Measurements from ENCODE around the gene TRAF2.
"Not testable (repeated sequence)": the region's sequence is repeated elsewhere in the genome, so short reads cannot be mapped to it uniquely, and the experiment has no call there.

The TRAF2 gene

DNA sequence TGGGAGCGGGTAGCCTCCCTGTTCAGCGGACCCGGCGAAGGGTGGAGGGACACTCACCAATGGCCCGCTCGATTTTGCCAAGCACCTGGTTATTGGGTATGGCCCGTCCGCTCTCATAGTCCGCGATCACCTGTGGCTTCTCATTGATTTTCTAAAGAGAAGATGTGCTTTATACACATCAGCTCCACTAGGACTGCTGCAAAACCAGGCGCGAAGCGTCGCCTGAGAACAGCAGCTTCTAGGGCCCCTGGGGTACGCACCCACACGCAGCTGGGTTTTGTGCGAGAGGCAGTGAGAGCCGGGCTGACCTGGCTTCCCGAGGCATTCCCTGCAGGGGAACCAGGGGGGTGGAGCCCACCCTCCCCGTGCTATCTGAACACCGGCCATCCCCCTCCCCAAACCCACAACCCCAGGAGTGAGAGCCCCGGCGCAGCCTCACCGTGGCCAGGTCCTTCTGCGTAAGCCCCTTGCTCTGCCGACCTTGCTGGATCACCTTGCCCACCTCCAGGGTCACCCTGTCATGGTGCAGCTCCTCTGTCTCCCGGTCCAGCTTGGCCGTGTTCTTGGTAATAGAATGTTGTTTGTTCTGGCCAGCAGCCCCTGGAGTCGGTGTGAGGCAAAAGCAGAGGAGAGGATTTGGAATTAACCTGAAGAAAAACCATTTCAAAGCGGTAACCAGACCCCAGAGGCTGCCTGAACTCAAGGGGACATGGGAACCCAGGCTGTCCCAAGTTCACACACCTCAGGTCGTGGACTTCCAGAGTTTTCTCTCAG lies 23.3 kb upstream of the TRAF2 start:
- TF ChIP-seq, protein P1, sequence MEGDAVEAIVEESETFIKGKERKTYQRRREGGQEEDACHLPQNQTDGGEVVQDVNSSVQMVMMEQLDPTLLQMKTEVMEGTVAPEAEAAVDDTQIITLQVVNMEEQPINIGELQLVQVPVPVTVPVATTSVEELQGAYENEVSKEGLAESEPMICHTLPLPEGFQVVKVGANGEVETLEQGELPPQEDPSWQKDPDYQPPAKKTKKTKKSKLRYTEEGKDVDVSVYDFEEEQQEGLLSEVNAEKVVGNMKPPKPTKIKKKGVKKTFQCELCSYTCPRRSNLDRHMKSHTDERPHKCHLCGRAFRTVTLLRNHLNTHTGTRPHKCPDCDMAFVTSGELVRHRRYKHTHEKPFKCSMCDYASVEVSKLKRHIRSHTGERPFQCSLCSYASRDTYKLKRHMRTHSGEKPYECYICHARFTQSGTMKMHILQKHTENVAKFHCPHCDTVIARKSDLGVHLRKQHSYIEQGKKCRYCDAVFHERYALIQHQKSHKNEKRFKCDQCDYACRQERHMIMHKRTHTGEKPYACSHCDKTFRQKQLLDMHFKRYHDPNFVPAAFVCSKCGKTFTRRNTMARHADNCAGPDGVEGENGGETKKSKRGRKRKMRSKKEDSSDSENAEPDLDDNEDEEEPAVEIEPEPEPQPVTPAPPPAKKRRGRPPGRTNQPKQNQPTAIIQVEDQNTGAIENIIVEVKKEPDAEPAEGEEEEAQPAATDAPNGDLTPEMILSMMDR (conservative IDR thresholded peaks at IDR 0.05; ENCODE audit: control insufficient read depth, insufficient read depth, low read depth, low read length), result no peak
- no peak overlapping the region for H3K4me3 ChIP-seq (ENCODE audit: control insufficient read depth, low read depth, low read length)
- no peak for DNase-seq (ENCODE audit: low read depth)

DNA sequence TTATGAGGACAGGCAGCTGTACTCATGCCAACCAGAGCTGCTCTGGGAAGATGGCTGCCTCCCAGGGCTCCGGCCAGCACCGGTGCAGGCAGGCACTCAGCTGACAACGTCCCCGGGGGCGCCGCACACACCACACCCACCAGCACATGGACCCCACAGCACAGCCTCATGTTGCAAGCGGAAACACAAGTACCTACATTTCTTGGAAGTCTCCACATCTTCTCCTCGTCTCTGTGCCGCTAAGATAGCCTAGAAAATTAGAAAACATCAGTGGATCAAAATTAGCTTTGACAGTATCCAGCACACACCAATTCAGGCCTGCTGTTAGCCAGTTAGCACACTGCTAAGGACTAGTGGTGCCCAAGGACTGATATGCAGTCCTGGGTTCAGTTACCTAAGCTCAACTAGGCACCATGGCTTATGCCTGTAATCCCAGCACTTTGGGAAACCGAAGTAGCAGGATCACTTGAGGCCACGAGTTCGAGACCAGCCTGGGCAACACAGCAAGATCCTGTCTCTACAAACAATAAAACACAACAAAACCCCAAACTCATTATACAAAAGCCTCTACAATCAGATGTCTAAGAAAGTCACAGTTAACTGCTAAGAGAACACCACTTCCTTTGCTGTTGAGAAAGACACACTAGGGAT lies 22.6 kb upstream of the TRAF2 start:
- TF ChIP-seq, protein P1 (conservative IDR thresholded peaks at IDR 0.05; ENCODE audit: control insufficient read depth, insufficient read depth, low read depth, low read length), result no peak
- DNase-seq (ENCODE audit: low read depth), result no peak
- H3K4me3 ChIP-seq (ENCODE audit: control insufficient read depth, low read depth, low read length), result no peak overlapping the region

DNA sequence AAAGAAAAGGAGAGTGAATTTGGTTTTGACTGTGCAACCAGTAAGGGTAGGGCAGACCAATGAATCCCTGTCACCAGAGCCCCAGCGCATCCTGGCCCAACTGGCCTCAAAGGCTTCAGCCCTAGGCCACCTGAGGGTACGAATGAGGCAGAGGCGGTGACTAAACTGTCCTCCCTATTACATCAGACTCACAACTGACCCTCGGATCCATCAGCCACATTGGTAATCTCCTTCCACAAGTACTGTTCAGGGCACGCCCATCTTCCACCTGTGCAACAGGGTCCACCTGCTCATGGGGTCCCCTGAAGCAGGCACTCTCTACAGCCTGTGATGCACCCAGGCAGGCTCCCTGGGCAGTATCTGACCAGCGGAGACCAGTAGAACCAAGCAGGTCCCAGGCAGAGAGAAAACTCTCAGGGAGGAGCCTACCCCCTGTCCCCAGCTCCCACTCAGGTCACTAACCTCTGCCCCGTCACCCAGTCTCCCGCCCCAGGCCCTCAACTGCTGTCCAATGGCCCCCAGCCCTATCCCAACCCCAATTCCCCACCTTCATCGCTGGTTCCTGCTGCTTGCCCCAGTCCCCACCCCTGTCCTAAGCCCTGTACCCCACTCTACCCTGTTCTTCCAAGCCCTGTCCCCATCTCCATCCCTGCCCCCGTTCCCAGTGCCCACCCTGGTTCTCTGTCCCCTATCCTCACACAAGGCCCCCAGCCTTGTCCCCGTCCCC lies 21.1 kb upstream of the TRAF2 start:
- H3K4me3 ChIP-seq (ENCODE audit: control insufficient read depth, low read depth, low read length), result peak overlapping the region; percentile 67
- TF ChIP-seq, protein P1 (conservative IDR thresholded peaks at IDR 0.05; ENCODE audit: control insufficient read depth, insufficient read depth, low read depth, low read length), result no peak
- DNase-seq (ENCODE audit: low read depth), result no peak

DNA sequence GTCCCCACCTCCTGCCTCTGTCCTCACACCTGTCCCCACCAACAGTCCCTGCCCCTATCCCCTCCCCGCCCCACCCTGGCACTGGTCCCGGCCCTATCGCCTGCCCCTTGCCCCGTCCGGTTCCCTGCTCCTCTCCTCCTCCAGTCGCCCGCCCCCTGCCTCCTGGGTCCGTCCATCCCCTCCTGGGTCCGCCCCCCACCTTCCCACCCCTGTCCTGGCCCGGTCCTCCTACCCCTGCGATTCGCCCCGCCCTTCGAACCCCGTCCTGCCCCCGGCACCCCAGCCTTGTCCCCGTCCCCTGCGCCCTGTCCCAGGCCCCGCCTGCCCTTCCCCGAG lies 20.6 kb upstream of the TRAF2 start:
- DNase-seq (ENCODE audit: low read depth), result no peak
- peak overlapping the region; percentile 67 for H3K4me3 ChIP-seq (ENCODE audit: control insufficient read depth, low read depth, low read length)
- TF ChIP-seq, protein P1 (conservative IDR thresholded peaks at IDR 0.05; ENCODE audit: control insufficient read depth, insufficient read depth, low read depth, low read length), result no peak

DNA sequence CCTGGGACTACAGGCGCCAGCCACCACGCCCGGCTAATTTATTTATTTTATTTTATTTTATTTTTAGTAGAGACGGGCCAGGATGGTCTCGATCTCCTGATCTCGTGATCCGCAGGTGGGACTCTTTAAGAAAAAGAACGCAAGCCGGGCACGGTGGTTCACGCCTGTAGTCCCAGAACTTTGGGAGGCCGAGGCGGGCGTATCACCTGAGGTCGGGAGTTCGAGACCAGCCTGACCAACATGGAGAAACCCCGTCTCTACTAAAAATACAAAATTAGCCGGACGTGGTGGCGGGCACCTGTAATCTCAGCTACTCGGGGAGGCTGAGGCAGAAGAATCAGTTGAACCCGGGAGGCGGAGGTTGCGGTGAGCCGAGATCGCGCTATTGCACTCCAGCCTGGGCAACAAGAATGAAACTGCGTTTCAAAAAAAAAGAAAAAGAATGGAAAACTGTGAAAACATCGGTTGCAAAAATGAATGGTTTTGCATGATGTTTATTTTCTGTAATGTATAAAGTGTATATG lies 19.4 kb upstream of the TRAF2 start:
- H3K4me3 ChIP-seq (ENCODE audit: control insufficient read depth, low read depth, low read length), result peak overlapping the region; percentile 46
- not testable (repeated sequence) for DNase-seq (ENCODE audit: low read depth)

DNA sequence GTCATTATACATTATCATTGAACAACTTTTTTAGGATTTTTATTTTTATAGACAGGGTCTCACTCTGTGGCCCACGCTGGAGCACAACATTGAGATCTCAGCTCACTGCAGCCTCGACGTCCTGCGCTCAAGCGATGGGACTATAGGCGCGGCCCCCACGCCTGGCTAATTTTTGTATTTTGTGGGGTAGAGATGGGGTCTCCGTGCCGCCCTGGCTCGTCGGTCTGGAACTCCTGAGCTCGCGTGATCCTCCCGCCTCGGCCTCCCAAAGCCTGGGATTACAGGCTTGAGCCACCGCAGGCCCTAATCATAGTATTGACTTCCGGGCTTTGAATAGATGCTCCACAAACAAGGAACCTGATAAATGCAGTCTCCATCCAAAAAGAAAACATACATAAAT lies 18.8 kb upstream of the TRAF2 start:
- no peak for DNase-seq (ENCODE audit: low read depth)
- no peak overlapping the region for H3K4me3 ChIP-seq (ENCODE audit: control insufficient read depth, low read depth, low read length)
- TF ChIP-seq, protein P1 (conservative IDR thresholded peaks at IDR 0.05; ENCODE audit: control insufficient read depth, insufficient read depth, low read depth, low read length), result no peak

DNA sequence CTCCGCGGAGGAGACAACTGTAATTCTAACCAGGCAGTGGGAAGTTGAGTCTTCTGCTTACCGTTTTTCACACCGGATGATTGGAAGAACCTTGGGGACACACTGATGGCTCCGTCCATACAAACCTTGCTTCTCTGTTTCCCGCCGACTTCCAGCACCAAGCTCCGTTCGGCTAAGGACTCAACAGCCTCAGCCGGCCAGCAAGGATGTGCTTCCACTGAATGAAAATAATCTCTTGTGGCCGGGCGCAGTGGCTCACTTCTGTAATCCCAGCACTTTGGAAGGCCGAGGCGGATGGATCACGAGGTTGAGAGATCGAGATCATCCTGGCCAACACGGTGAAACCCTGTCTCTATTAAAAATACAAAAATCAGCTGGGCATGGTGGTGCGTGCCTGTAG lies 18.4 kb upstream of the TRAF2 start:
- DNase-seq (ENCODE audit: low read depth), result no peak
- TF ChIP-seq, protein P1 (conservative IDR thresholded peaks at IDR 0.05; ENCODE audit: control insufficient read depth, insufficient read depth, low read depth, low read length), result no peak
- no peak overlapping the region for H3K4me3 ChIP-seq (ENCODE audit: control insufficient read depth, low read depth, low read length)

Measured in fibroblast of mammary gland (primary cell).